Neural cell (in vitro differentiated cells): ENCODE results near the gene TRIM24.

ENCODE experiments used
- EP300 ChIP-seq: fragments of 450-650 bp; conservative IDR thresholded peaks from 2 replicates; pipeline ENCODE4 v1.6.1; 2014; ENCODE audit warnings: antibody characterized with exemption, mild to moderate bottlenecking, moderate library complexity; ENCODE audit not compliant: poor library complexity, severe bottlenecking
- EZH2 ChIP-seq: fragments of 200-600, 300-800 bp; shearing (Covaris generic), sonication (generic); IDR thresholded peaks from 2 replicates; pipeline ENCODE4 v1.6.1; 2014; ENCODE audit warnings: antibody characterized with exemption, low read length, borderline replicate concordance, mild to moderate bottlenecking; ENCODE audit not compliant: insufficient read depth, poor library complexity, severe bottlenecking
- MXI1 ChIP-seq: fragments of 450-650 bp; conservative IDR thresholded peaks from 2 replicates; pipeline ENCODE4 v1.6.1; 2014; ENCODE audit warnings: antibody characterized with exemption, mild to moderate bottlenecking; ENCODE audit not compliant: poor library complexity, severe bottlenecking
- POLR2AphosphoS5 ChIP-seq: IDR thresholded peaks from 2 replicates; pipeline ENCODE4 v1.6.1; 2012
- RAD21 ChIP-seq: fragments of 450-650 bp; conservative IDR thresholded peaks from 2 replicates; pipeline ENCODE4 v1.6.1; 2014; ENCODE audit warnings: antibody characterized with exemption, mild to moderate bottlenecking, moderate library complexity
- SMC3 ChIP-seq: fragments of 450-650 bp; conservative IDR thresholded peaks from 2 replicates; pipeline ENCODE4 v1.6.1; 2014; ENCODE audit warnings: antibody characterized with exemption, mild to moderate bottlenecking, moderate library complexity; ENCODE audit not compliant: poor library complexity
- TAF1 ChIP-seq: IDR thresholded peaks from 2 replicates; pipeline ENCODE4 v1.6.1; 2012; ENCODE audit warnings: low read depth
- TF ChIP-seq, protein P1 (sequence below): fragments of 450-650 bp; IDR thresholded peaks from 2 replicates; pipeline ENCODE4 v1.5.1; 2014; ENCODE audit warnings: antibody characterized with exemption, mild to moderate bottlenecking, moderate library complexity; ENCODE audit not compliant: poor library complexity, severe bottlenecking
- TF ChIP-seq, protein P2 (sequence below): IDR thresholded peaks from 2 replicates; pipeline ENCODE4 v1.6.1; 2012; ENCODE audit warnings: borderline replicate concordance

- TF ChIP-seq, protein P1, sequence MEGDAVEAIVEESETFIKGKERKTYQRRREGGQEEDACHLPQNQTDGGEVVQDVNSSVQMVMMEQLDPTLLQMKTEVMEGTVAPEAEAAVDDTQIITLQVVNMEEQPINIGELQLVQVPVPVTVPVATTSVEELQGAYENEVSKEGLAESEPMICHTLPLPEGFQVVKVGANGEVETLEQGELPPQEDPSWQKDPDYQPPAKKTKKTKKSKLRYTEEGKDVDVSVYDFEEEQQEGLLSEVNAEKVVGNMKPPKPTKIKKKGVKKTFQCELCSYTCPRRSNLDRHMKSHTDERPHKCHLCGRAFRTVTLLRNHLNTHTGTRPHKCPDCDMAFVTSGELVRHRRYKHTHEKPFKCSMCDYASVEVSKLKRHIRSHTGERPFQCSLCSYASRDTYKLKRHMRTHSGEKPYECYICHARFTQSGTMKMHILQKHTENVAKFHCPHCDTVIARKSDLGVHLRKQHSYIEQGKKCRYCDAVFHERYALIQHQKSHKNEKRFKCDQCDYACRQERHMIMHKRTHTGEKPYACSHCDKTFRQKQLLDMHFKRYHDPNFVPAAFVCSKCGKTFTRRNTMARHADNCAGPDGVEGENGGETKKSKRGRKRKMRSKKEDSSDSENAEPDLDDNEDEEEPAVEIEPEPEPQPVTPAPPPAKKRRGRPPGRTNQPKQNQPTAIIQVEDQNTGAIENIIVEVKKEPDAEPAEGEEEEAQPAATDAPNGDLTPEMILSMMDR, result no peak
- TF ChIP-seq EZH2 (no peak), EP300 (no peak), SMC3 (no peak), POLR2AphosphoS5 (no peak), TAF1 (no peak), RAD21 (no peak), MXI1 (no peak)
- TF ChIP-seq, protein P2, sequence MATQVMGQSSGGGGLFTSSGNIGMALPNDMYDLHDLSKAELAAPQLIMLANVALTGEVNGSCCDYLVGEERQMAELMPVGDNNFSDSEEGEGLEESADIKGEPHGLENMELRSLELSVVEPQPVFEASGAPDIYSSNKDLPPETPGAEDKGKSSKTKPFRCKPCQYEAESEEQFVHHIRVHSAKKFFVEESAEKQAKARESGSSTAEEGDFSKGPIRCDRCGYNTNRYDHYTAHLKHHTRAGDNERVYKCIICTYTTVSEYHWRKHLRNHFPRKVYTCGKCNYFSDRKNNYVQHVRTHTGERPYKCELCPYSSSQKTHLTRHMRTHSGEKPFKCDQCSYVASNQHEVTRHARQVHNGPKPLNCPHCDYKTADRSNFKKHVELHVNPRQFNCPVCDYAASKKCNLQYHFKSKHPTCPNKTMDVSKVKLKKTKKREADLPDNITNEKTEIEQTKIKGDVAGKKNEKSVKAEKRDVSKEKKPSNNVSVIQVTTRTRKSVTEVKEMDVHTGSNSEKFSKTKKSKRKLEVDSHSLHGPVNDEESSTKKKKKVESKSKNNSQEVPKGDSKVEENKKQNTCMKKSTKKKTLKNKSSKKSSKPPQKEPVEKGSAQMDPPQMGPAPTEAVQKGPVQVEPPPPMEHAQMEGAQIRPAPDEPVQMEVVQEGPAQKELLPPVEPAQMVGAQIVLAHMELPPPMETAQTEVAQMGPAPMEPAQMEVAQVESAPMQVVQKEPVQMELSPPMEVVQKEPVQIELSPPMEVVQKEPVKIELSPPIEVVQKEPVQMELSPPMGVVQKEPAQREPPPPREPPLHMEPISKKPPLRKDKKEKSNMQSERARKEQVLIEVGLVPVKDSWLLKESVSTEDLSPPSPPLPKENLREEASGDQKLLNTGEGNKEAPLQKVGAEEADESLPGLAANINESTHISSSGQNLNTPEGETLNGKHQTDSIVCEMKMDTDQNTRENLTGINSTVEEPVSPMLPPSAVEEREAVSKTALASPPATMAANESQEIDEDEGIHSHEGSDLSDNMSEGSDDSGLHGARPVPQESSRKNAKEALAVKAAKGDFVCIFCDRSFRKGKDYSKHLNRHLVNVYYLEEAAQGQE, result no peak
Observed at GRCh38 chr7:138584283-138584682, 124.2 kb downstream of the TRIM24 start.
